HG02571 (cell line): ENCODE results near the gene DNER.
A peak's percentile ranks its signal among the peaks of the same experiment; 100 is the strongest.
"Not testable (repeated sequence)": the region's sequence is repeated elsewhere in the genome, so short reads cannot be mapped to it uniquely, and the experiment has no call there.

Experiments used
- ATAC-seq: cut with Tn5 transposase; IDR thresholded peaks from one replicate; pipeline ENCODE4 v1.9.1; 2021; ENCODE audit warnings: mild to moderate bottlenecking, moderate library complexity; ENCODE audit not compliant: unreplicated experiment

The DNER gene

GRCh38 chr2:229714080-229714735 is at the start of gene DNER:
Gene DNER, minus strand, starts transcription at chr2:229714555. Its CDS starts 132 bp downstream, at chr2:229714423.
- ATAC-seq, result peak; percentile 75

GRCh38 chr2:229761663-229762062 is 47.3 kb upstream of the DNER start:
- no peak for ATAC-seq

- not testable (repeated sequence) for ATAC-seq
Observed at GRCh38 chr2:229757462-229757861, 43.1 kb upstream of the DNER start.

GRCh38 chr2:229752970-229753729 is 38.8 kb upstream of the DNER start:
- no peak for ATAC-seq

- ATAC-seq, result no peak
Observed at GRCh38 chr2:229749779-229750178, 35.4 kb upstream of the DNER start.

- ATAC-seq, result no peak
Observed at GRCh38 chr2:229748950-229749349, 34.6 kb upstream of the DNER start.

GRCh38 chr2:229742691-229743090 is 28.3 kb upstream of the DNER start:
- not testable (repeated sequence) for ATAC-seq

- no peak for ATAC-seq
Observed at GRCh38 chr2:229740279-229740678, 25.9 kb upstream of the DNER start.

GRCh38 chr2:229738024-229738625 is 23.8 kb upstream of the DNER start:
- no peak for ATAC-seq

GRCh38 chr2:229734410-229734809 is 20.1 kb upstream of the DNER start:
- no peak for ATAC-seq

- no peak for ATAC-seq
Observed at GRCh38 chr2:229733611-229734245, 19.4 kb upstream of the DNER start.

- ATAC-seq, result no peak
Observed at GRCh38 chr2:229732897-229733296, 18.5 kb upstream of the DNER start.

GRCh38 chr2:229731916-229732315 is 17.6 kb upstream of the DNER start:
- no peak for ATAC-seq

GRCh38 chr2:229731363-229731762 is 17.0 kb upstream of the DNER start:
- ATAC-seq, result no peak

GRCh38 chr2:229728370-229728769 is 14.0 kb upstream of the DNER start:
- no peak for ATAC-seq

GRCh38 chr2:229726643-229727042 is 12.3 kb upstream of the DNER start:
- ATAC-seq, result no peak

GRCh38 chr2:229725716-229726574 is 11.6 kb upstream of the DNER start:
- ATAC-seq, result no peak

GRCh38 chr2:229723192-229723591 is 8.8 kb upstream of the DNER start:
- not testable (repeated sequence) for ATAC-seq

- ATAC-seq, result no peak
Observed at GRCh38 chr2:229719926-229720647, 5.7 kb upstream of the DNER start.

- ATAC-seq, result no peak
Observed at GRCh38 chr2:229718057-229718456, 3.7 kb upstream of the DNER start.
